GM12892 (cell line): ENCODE data around the gene CCDC60.

ENCODE experiments used
- DNase-seq: peaks from one replicate; pipeline ENCODE4 v3.0.0; 2011; ENCODE audit not compliant: insufficient read length
- FAIRE-seq: peaks from 2 replicates; lab custom pipeline; 2011; peaks lifted over from hg19 to GRCh38; lab: Jason Lieb, UNC
- POLR2A ChIP-seq: IDR thresholded peaks from 2 replicates; pipeline ENCODE4 v1.6.1; 2011; ENCODE audit warnings: low read depth, low read length, control low read depth
- POLR2AphosphoS5 ChIP-seq: IDR thresholded peaks from 2 replicates; pipeline ENCODE4 v1.6.1; 2011; ENCODE audit warnings: low read depth, low read length, control low read depth
- TAF1 ChIP-seq: IDR thresholded peaks from 2 replicates; pipeline ENCODE4 v1.6.1; 2011; ENCODE audit warnings: low read depth, mild to moderate bottlenecking, control low read depth, low read length, borderline replicate concordance

CCDC60 gene

GRCh38 chr12:119375075-119375882 is 40.8 kb downstream of the CCDC60 start:
- DNase-seq (peak; percentile 16), FAIRE-seq (peak; percentile 91)
- TF ChIP-seq TAF1 (no peak), POLR2AphosphoS5 (no peak), POLR2A (no peak)

DNA sequence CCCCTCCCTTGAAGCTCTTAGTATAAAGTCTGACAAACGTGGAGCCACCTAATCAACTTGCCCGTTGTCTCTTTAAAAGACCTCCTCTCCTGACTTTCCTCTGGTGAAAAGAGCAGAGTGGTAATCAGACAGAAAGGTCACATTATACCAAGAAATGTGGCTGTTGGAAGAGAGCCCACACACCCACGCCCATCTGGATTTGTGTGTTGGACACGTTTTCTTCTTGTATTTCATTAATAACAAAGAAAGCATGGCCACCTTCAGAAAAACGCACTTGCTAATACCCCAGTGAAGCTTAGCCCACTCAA is 41.3 kb downstream of the CCDC60 start:
- DNase-seq (no peak), FAIRE-seq (no peak)
- TF ChIP-seq POLR2A (no peak), TAF1 (no peak), POLR2AphosphoS5 (no peak)

DNA sequence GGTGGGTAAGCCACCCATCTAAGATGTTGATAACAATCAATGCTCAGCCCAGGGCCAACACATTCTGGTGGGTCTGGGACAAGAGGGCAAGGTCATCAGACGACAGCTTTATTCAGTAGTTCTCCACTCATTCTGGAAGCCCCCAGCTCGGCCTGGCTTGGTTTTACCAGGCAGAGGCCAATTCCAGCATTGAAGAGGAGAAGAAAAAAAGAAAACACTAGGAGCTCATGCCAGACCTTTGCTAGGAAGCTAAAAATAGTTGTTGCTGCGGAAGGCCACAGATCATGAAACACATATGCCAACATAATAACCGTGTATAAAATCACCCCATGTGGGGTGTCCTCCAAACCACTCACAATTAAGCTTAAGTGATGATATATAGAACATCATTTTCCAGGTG is 44.4 kb downstream of the CCDC60 start:
- no peak for DNase-seq
- no peak for TF ChIP-seq POLR2A
- no peak for TF ChIP-seq POLR2AphosphoS5
- no peak for TF ChIP-seq TAF1
- no peak for FAIRE-seq

GRCh38 chr12:119381471-119382235 is 47.1 kb downstream of the CCDC60 start:
- FAIRE-seq (no peak), DNase-seq (no peak)
- no peak for TF ChIP-seq POLR2A
- no peak for TF ChIP-seq TAF1
- no peak for TF ChIP-seq POLR2AphosphoS5

DNA sequence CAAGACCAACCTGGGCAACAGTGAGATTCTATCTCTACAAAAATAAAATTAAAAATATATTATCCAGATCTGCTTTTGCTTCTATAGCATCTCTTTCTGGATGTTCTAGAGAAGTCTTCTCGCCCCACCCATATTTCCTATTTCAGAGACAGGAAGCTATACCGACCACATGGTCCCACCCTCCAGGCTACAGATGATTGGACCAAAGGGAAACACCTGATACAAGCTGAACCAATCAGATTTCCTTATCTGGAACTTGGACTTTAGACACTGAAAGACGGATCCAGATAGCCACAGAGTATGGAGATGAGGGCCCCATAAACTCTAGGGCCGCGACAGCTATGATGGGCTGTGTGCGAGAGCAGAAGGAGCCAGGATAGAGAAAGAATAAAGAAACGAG is 48.7 kb downstream of the CCDC60 start:
- FAIRE-seq (no peak), DNase-seq (no peak)
- TF ChIP-seq POLR2AphosphoS5 (no peak), TAF1 (no peak)

GRCh38 chr12:119384340-119384739 is 49.8 kb downstream of the CCDC60 start:
- FAIRE-seq (no peak), DNase-seq (no peak)
- TF ChIP-seq POLR2AphosphoS5 (no peak), POLR2A (no peak), TAF1 (no peak)

- FAIRE-seq (no peak), DNase-seq (no peak)
- no peak for TF ChIP-seq POLR2A
- no peak for TF ChIP-seq POLR2AphosphoS5
- no peak for TF ChIP-seq TAF1
These were observed 51.1 kb downstream of the CCDC60 start for GRCh38 chr12:119385659-119386058.

DNA sequence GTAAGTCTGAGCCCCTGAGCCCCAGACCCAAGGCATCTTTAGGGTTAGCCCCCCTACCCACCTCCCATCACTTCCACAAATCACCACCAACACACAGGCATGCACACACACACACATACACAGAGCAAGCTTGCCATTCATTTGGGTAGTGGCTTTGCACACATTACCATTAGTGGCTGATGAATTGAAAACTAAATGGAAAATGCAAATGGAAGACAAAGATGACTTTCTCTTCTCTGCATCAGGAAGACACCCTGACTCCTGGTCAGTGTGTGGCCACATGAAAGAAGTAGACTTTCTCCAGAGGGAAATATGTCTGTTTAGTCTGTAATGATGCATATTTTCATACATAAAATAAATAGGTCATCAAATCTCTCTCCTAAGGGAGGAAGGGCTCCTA is 55.2 kb downstream of the CCDC60 start:
- DNase-seq = no peak
- no peak for FAIRE-seq
- TF ChIP-seq POLR2AphosphoS5 (no peak), TAF1 (no peak), POLR2A (no peak)

DNA sequence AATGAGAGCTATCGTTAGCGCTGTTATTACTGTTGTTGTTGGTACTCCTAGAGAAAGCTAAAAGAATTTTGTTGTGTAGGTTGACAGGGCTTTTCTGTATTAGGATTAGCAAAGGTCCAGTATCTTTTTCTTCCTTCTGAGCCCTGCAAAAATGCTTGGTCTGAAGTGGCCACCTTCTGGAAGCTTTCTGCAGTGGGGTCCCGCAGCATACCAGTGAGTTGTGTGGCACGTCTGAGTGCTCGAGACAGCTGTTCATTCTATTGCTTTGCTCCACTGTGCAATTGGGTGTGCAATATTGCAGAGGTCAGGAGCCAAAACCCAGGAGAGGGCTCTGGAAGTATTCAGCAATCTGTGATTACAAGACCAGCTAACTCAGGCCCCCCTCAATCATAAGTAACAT is 57.1 kb downstream of the CCDC60 start:
- TF ChIP-seq TAF1 (no peak), POLR2AphosphoS5 (no peak), POLR2A (no peak)
- DNase-seq = no peak
- no peak for FAIRE-seq

- no peak for DNase-seq
- FAIRE-seq = no peak
These were observed 59.1 kb downstream of the CCDC60 start for GRCh38 chr12:119393677-119394076.

GRCh38 chr12:119397540-119397939 is 63.0 kb downstream of the CCDC60 start:
- no peak for FAIRE-seq
- TF ChIP-seq POLR2AphosphoS5 = no peak
- no peak for TF ChIP-seq POLR2A
- no peak for TF ChIP-seq TAF1
- DNase-seq = no peak

More at GRCh38 chr12:119393677-119394076, 59.1 kb downstream of the CCDC60 start:
- TF ChIP-seq POLR2AphosphoS5 = no peak
- no peak for TF ChIP-seq TAF1
- no peak for TF ChIP-seq POLR2A

GRCh38 chr12:119398190-119398589 is 63.7 kb downstream of the CCDC60 start:
- TF ChIP-seq POLR2A (no peak), POLR2AphosphoS5 (no peak), TAF1 (no peak)
- FAIRE-seq (no peak), DNase-seq (no peak)

GRCh38 chr12:119399301-119399700 is 64.8 kb downstream of the CCDC60 start:
- no peak for FAIRE-seq
- DNase-seq = no peak
- TF ChIP-seq POLR2AphosphoS5 (no peak), TAF1 (no peak), POLR2A (no peak)
